A673 (cell line): ENCODE measurements around the gene TOP3B.

ENCODE experiments used
- EZH2 ChIP-seq: fragments of 200-600 bp; sonication (generic); IDR thresholded peaks from 2 replicates; pipeline ENCODE4 v1.6.1; 2017; ENCODE audit warnings: borderline replicate concordance, low read depth, mild to moderate bottlenecking, mixed read lengths, antibody characterized with exemption, low read length; ENCODE audit not compliant: poor library complexity, severe bottlenecking
- TF ChIP-seq, protein P1 (sequence below): fragments of 300-800, 200-600 bp; sonication (generic); conservative IDR thresholded peaks from 2 replicates; pipeline ENCODE4 v1.5.1; 2017; ENCODE audit warnings: low read depth, mild to moderate bottlenecking, antibody characterized with exemption, low read length, moderate library complexity, mixed read lengths

DNA sequence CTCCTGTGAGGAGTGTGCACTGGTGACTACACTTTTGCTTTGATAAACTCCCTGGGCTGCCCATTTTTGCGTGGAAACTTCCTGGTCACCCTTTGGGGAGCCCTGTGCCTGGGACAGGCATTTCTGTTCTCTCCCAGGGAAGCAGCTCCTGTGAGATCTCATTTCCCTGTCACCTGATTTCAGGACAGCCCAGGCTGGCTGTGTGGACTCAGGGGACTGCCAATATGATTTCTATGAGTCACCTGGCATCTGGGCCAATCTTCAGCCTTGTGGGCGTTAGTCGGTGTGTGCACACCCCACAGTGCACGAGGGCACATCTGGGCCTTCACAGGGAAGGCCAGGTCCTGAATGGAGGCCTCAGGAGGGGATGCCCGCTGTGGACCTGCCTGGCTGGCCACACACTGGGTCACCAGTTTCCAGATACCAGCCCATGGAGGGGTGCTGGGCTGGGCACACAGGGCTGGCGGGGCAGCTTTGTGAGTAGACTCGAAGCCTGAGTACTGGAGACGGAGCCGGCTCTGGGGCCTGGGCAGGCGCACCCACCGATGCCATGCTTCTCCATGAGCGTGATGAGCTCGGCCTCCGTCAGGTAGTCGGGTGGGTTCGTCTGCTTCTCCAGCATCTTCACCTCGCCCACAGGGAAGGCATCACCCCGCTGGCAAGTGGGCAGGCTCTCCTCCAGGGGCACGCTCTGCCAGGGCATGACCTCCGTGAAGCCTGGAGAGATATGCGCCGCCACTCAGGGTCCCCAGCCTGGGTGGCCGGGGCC is 20.5 kb downstream of the TOP3B start:
- TF ChIP-seq, protein P1, sequence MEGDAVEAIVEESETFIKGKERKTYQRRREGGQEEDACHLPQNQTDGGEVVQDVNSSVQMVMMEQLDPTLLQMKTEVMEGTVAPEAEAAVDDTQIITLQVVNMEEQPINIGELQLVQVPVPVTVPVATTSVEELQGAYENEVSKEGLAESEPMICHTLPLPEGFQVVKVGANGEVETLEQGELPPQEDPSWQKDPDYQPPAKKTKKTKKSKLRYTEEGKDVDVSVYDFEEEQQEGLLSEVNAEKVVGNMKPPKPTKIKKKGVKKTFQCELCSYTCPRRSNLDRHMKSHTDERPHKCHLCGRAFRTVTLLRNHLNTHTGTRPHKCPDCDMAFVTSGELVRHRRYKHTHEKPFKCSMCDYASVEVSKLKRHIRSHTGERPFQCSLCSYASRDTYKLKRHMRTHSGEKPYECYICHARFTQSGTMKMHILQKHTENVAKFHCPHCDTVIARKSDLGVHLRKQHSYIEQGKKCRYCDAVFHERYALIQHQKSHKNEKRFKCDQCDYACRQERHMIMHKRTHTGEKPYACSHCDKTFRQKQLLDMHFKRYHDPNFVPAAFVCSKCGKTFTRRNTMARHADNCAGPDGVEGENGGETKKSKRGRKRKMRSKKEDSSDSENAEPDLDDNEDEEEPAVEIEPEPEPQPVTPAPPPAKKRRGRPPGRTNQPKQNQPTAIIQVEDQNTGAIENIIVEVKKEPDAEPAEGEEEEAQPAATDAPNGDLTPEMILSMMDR, result no peak
- no peak for TF ChIP-seq EZH2
